Activated CD4-positive, alpha-beta memory T cell treated with anti-CD3 and anti-CD28 coated beads, Interleukin-2, amount 10 ng/mL, durations not matched to agents 7 days and 5 days (primary cell): ENCODE results near the gene NDUFB2. TPM values are rescaled to one million over a fixed set of nuclear protein-coding genes. Genes with fewer than 3 reads are reported as not detected.
"Not testable (repeated sequence)": the region's sequence is repeated elsewhere in the genome, so short reads cannot be mapped to it uniquely, and the experiment has no call there.

Source experiments
- CTCF ChIA-PET: fragments of 350-600 bp; sonication (Branson Sonifier 250); formaldehyde crosslinking; loops from one replicate; lab custom pipeline; 2021; ENCODE audit warnings: antibody characterized with exemption, inconsistent platforms; lab: Charles Lee
- POLR2A ChIA-PET: fragments of 350-600 bp; sonication (Branson Sonifier 250); formaldehyde crosslinking; loops from one replicate; lab custom pipeline; 2021; ENCODE audit warnings: antibody characterized with exemption; lab: Charles Lee
- DNase-seq: peaks from one replicate; pipeline ENCODE4 v3.0.0-alpha.2; 2020
- H3K27ac Mint-ChIP-seq: one replicate; pipeline ENCODE4 v1.8.0; 2021; ENCODE audit warnings: mild to moderate bottlenecking, mixed read lengths
- H3K27me3 Mint-ChIP-seq: one replicate; pipeline ENCODE4 v1.8.0; 2021; ENCODE audit warnings: mixed read lengths
- H3K36me3 Mint-ChIP-seq: one replicate; pipeline ENCODE4 v1.8.0; 2021; ENCODE audit warnings: low read depth, mixed read lengths
- H3K4me1 Mint-ChIP-seq: one replicate; pipeline ENCODE4 v1.8.0; 2021; ENCODE audit warnings: mixed read lengths
- H3K4me3 Mint-ChIP-seq: one replicate; pipeline ENCODE4 v1.8.0; 2021; ENCODE audit warnings: mild to moderate bottlenecking, mixed read lengths
- H3K9me3 Mint-ChIP-seq: one replicate; pipeline ENCODE4 v1.8.0; 2021; ENCODE audit warnings: mixed read lengths
- total RNA-seq, 2 experiments: library from RNA; stranded (reverse); gene quantifications; one replicate each; pipeline ENCODE4 v1.2.3, GENCODE V29; 2021

Gene NDUFB2
- total RNA-seq, 2 experiments from 2014 or later: 155 to 156 TPM

GRCh38 chr7:140684066-140684950 lies 12.2 kb upstream of the NDUFB2 start:
- ChIA-PET CTCF (interaction anchor here (1.4 kb wide), 1 partner anchor 10 kb away, joined by 3 read pairs; no protein-coding TSS in a partner anchor), POLR2A (interaction anchor here (0.7 to 2.2 kb wide), 3 partner anchors 9 to 12 kb away, joined by 3 to 8 read pairs (median 3); partner anchors contain the start of genes ADCK2 and NDUFB2)
- Mint-ChIP-seq H3K27ac (no peak overlapping the region), H3K9me3 (no peaks in the 10 kb centered on the region), H3K36me3 (peaks cover 39% of the 10 kb centered on the region), H3K4me3 (no peak overlapping the region), H3K4me1 (no peaks in the 10 kb centered on the region), H3K27me3 (no peaks in the 10 kb centered on the region)
- DNase-seq: no peak

GRCh38 chr7:140685407-140686087 lies 11.0 kb upstream of the NDUFB2 start:
- no peaks in the 10 kb centered on the region for H3K9me3 Mint-ChIP-seq
- H3K27ac Mint-ChIP-seq: no peak overlapping the region
- no peaks in the 10 kb centered on the region for H3K4me1 Mint-ChIP-seq
- ChIA-PET CTCF (no interaction called here), POLR2A (interaction anchor here (1.0 kb wide), 1 partner anchor 10 kb away, joined by 3 read pairs; no protein-coding TSS in a partner anchor)
- no peak overlapping the region for H3K4me3 Mint-ChIP-seq
- no peaks in the 10 kb centered on the region for H3K27me3 Mint-ChIP-seq
- DNase-seq: peak; percentile 11
- peaks cover 32% of the 10 kb centered on the region for H3K36me3 Mint-ChIP-seq

- Mint-ChIP-seq H3K4me1 (no peaks in the 10 kb centered on the region), H3K27me3 (no peaks in the 10 kb centered on the region), H3K9me3 (no peaks in the 10 kb centered on the region), H3K4me3 (no peak overlapping the region), H3K27ac (no peak overlapping the region), H3K36me3 (peaks cover 30% of the 10 kb centered on the region)
- ChIA-PET CTCF (no interaction called here), POLR2A (no interaction called here)
- DNase-seq: peak; percentile 1
Observed at GRCh38 chr7:140686921-140687320, 9.6 kb upstream of the NDUFB2 start.

- no peak for DNase-seq
- Mint-ChIP-seq H3K4me3 (no peak overlapping the region), H3K27me3 (no peaks in the 10 kb centered on the region), H3K27ac (no peak overlapping the region), H3K36me3 (peaks cover 26% of the 10 kb centered on the region), H3K9me3 (no peaks in the 10 kb centered on the region), H3K4me1 (no peaks in the 10 kb centered on the region)
- POLR2A ChIA-PET: no interaction called here
- CTCF ChIA-PET: no interaction called here
Observed at GRCh38 chr7:140688341-140688740, 8.2 kb upstream of the NDUFB2 start.

GRCh38 chr7:140689199-140690152 lies 7.0 kb upstream of the NDUFB2 start:
- Mint-ChIP-seq H3K9me3 (no peaks in the 10 kb centered on the region), H3K27ac (no peak overlapping the region), H3K27me3 (no peaks in the 10 kb centered on the region), H3K36me3 (peaks cover 18% of the 10 kb centered on the region), H3K4me1 (no peaks in the 10 kb centered on the region), H3K4me3 (no peak overlapping the region)
- ChIA-PET CTCF (no interaction called here), POLR2A (no interaction called here)
- DNase-seq: peak; percentile 5

GRCh38 chr7:140691376-140692045 lies 5.0 kb upstream of the NDUFB2 start:
- POLR2A ChIA-PET: no interaction called here
- H3K4me1 Mint-ChIP-seq: peaks cover 8% of the 10 kb centered on the region
- H3K4me3 Mint-ChIP-seq: no peak overlapping the region
- H3K27me3 Mint-ChIP-seq: no peaks in the 10 kb centered on the region
- no peak for DNase-seq
- peaks cover 19% of the 10 kb centered on the region for H3K36me3 Mint-ChIP-seq
- CTCF ChIA-PET: no interaction called here
- no peaks in the 10 kb centered on the region for H3K9me3 Mint-ChIP-seq
- no peak overlapping the region for H3K27ac Mint-ChIP-seq

- CTCF ChIA-PET, POLR2A ChIA-PET, H3K27me3 Mint-ChIP-seq, H3K4me3 Mint-ChIP-seq, H3K9me3 Mint-ChIP-seq, H3K27ac Mint-ChIP-seq, DNase-seq: not testable (repeated sequence)
- Mint-ChIP-seq H3K36me3 (peaks cover 19% of the 10 kb centered on the region), H3K4me1 (peaks cover 24% of the 10 kb centered on the region)
Observed at GRCh38 chr7:140693849-140694248, 2.7 kb upstream of the NDUFB2 start.

GRCh38 chr7:140694592-140694991 lies 1.9 kb upstream of the NDUFB2 start:
- no peaks in the 10 kb centered on the region for H3K9me3 Mint-ChIP-seq
- ChIA-PET POLR2A (no interaction called here), CTCF (no interaction called here)
- H3K36me3 Mint-ChIP-seq: peaks cover 25% of the 10 kb centered on the region
- no peak overlapping the region for H3K27ac Mint-ChIP-seq
- no peak for DNase-seq
- H3K27me3 Mint-ChIP-seq: no peaks in the 10 kb centered on the region
- H3K4me3 Mint-ChIP-seq: no peak overlapping the region
- peaks cover 29% of the 10 kb centered on the region for H3K4me1 Mint-ChIP-seq

- Mint-ChIP-seq H3K27me3 (no peaks in the 10 kb centered on the region), H3K4me1 (peaks cover 33% of the 10 kb centered on the region), H3K27ac (peak overlapping the region; percentile 94), H3K36me3 (peaks cover 27% of the 10 kb centered on the region), H3K4me3 (no peak overlapping the region), H3K9me3 (no peaks in the 10 kb centered on the region)
- POLR2A ChIA-PET: interaction anchor here (1.4 to 3.3 kb wide), 3 partner anchors 22 to 319 kb away, joined by 8 to 35 read pairs (median 9); partner anchors contain the start of genes ADCK2 and MRPS33
- CTCF ChIA-PET: interaction anchor here (0.6 kb wide), 1 partner anchor 13 kb away, joined by 3 read pairs; no protein-coding TSS in a partner anchor
- no peak for DNase-seq
Observed at GRCh38 chr7:140695381-140695780, 1.1 kb upstream of the NDUFB2 start.

GRCh38 chr7:140696024-140696679 lies 356 bp upstream of the NDUFB2 start:
- Mint-ChIP-seq H3K4me3 (peak overlapping the region; percentile 97), H3K27ac (peak overlapping the region; percentile 94), H3K9me3 (no peaks in the 10 kb centered on the region), H3K27me3 (no peaks in the 10 kb centered on the region), H3K4me1 (peaks cover 33% of the 10 kb centered on the region), H3K36me3 (peaks cover 22% of the 10 kb centered on the region)
- peak; percentile 95 for DNase-seq
- POLR2A ChIA-PET: interaction anchor here (0.7 to 3.3 kb wide), 6 partner anchors 12 to 318 kb away, joined by 3 to 35 read pairs (median 6); partner anchors contain the start of genes ADCK2 and MRPS33
- CTCF ChIA-PET: interaction anchor here (0.7 kb wide), 3 partner anchors 22 to 907 kb away, joined by 3 to 4 read pairs (median 4); no protein-coding TSS in a partner anchor

GRCh38 chr7:140697447-140698143 lies 1.1 kb downstream of the NDUFB2 start:
- Mint-ChIP-seq H3K4me1 (peaks cover 33% of the 10 kb centered on the region), H3K27ac (peak overlapping the region; percentile 94), H3K9me3 (no peaks in the 10 kb centered on the region), H3K27me3 (no peaks in the 10 kb centered on the region), H3K4me3 (peak overlapping the region; percentile 97), H3K36me3 (peaks cover 20% of the 10 kb centered on the region)
- ChIA-PET POLR2A (interaction anchor here (0.9 to 3.3 kb wide), 5 partner anchors 24 to 318 kb away, joined by 3 to 35 read pairs (median 3); partner anchors contain the start of genes ADCK2 and MRPS33), CTCF (interaction anchor here (0.9 kb wide), 1 partner anchor 23 kb away, joined by 3 read pairs; no protein-coding TSS in a partner anchor)
- no peak for DNase-seq
